HG02588 (cell line): ENCODE results near the gene ENDOV.

Experiments
- ATAC-seq: cut with Tn5 transposase; IDR thresholded peaks from one replicate; pipeline ENCODE4 v1.9.1; 2021; ENCODE audit warnings: mild to moderate bottlenecking, moderate library complexity; ENCODE audit not compliant: unreplicated experiment

Gene ENDOV

GRCh38 chr17:80430446-80431245 is 15.7 kb downstream of the ENDOV start:
- no peak for ATAC-seq

- ATAC-seq: no peak
Measured at GRCh38 chr17:80431246-80432195, 16.6 kb downstream of the ENDOV start.

- ATAC-seq: no peak
Measured at GRCh38 chr17:80432350-80432955, 17.5 kb downstream of the ENDOV start.

GRCh38 chr17:80432961-80433550 is 18.1 kb downstream of the ENDOV start:
- ATAC-seq: no peak

- ATAC-seq: no peak
Measured at GRCh38 chr17:80433916-80434666, 19.1 kb downstream of the ENDOV start.

- no peak for ATAC-seq
Measured at GRCh38 chr17:80437532-80437931, 22.6 kb downstream of the ENDOV start.

- ATAC-seq: no peak
Measured at GRCh38 chr17:80438806-80439205, 23.8 kb downstream of the ENDOV start.

GRCh38 chr17:80439499-80439898 is 24.5 kb downstream of the ENDOV start:
- ATAC-seq: no peak

GRCh38 chr17:80441133-80441578 is 26.2 kb downstream of the ENDOV start:
- no peak for ATAC-seq

- ATAC-seq: no peak
Measured at GRCh38 chr17:80441598-80442322, 26.8 kb downstream of the ENDOV start.

- ATAC-seq: no peak
Measured at GRCh38 chr17:80442323-80442659, 27.3 kb downstream of the ENDOV start.

- no peak for ATAC-seq
Measured at GRCh38 chr17:80442764-80443163, 27.8 kb downstream of the ENDOV start.

GRCh38 chr17:80443498-80443897 is 28.5 kb downstream of the ENDOV start:
- ATAC-seq: no peak

- ATAC-seq: no peak
Measured at GRCh38 chr17:80443916-80444643, 29.1 kb downstream of the ENDOV start.

- no peak for ATAC-seq
Measured at GRCh38 chr17:80444644-80444979, 29.6 kb downstream of the ENDOV start.

GRCh38 chr17:80445007-80445725 is 30.2 kb downstream of the ENDOV start:
- ATAC-seq: no peak

- ATAC-seq: no peak
Measured at GRCh38 chr17:80445726-80446110, 30.8 kb downstream of the ENDOV start.

- ATAC-seq: no peak
Measured at GRCh38 chr17:80446645-80447405, 31.9 kb downstream of the ENDOV start.
